Activated T-cell treated with anti-CD3 and anti-CD28 coated beads, Interleukin-2, amount 50 U/mL, for 72 hours (primary cell): ENCODE measurements around the gene LRRC8D. TPM values are rescaled to one million over a fixed set of nuclear protein-coding genes. Genes with fewer than 3 reads are reported as not detected.
"Not testable (repeated sequence)": the region's sequence is repeated elsewhere in the genome, so short reads cannot be mapped to it uniquely, and the experiment has no call there.

ENCODE experiments used
- ATAC-seq, 2 donors: fragments of 150-1000 bp; cut with Tn5 transposase; replicated peaks in 1 of 2; 2 replicates each; pipeline ENCODE4 v1.10.0; 2021; ENCODE audit warnings: moderate library complexity in 2 of 2, mild to moderate bottlenecking in 1 of 2
- DNase-seq, 2 donors: peaks; one replicate each; pipeline ENCODE4 v3.0.0; 2021 to 2022; ENCODE audit warnings: mixed read lengths in 1 of 2
- H3K27ac Mint-ChIP-seq: one replicate; pipeline ENCODE4 v1.8.0; 2022; ENCODE audit warnings: mild to moderate bottlenecking, moderate library complexity, mixed read lengths
- H3K27me3 Mint-ChIP-seq: one replicate; pipeline ENCODE4 v1.8.0; 2022; ENCODE audit warnings: low read depth, mixed read lengths
- H3K36me3 Mint-ChIP-seq, 2 donors: one replicate each; pipeline ENCODE4 v1.8.0; 2022; ENCODE audit warnings: mixed read lengths in 2 of 2, mild to moderate bottlenecking in 1 of 2; ENCODE audit not compliant: insufficient read depth in 2 of 2
- H3K4me1 Mint-ChIP-seq: one replicate; pipeline ENCODE4 v1.8.0; 2022; ENCODE audit warnings: low read depth, mixed read lengths
- H3K4me3 Mint-ChIP-seq, 2 donors: one replicate each; pipeline ENCODE4 v1.8.0; 2022; ENCODE audit warnings: mild to moderate bottlenecking in 2 of 2, mixed read lengths in 2 of 2, moderate library complexity in 2 of 2
- H3K9me3 Mint-ChIP-seq, 2 donors: one replicate each; pipeline ENCODE4 v1.8.0; 2022; ENCODE audit warnings: mixed read lengths in 2 of 2
- total RNA-seq, 2 donors: library from RNA; stranded (reverse); gene quantifications; one replicate each; pipeline ENCODE4 v1.2.3, GENCODE V29; 2022

Gene LRRC8D
- total RNA-seq, 2 donors from 2014 or later = 29.2 to 44.8 TPM

DNA sequence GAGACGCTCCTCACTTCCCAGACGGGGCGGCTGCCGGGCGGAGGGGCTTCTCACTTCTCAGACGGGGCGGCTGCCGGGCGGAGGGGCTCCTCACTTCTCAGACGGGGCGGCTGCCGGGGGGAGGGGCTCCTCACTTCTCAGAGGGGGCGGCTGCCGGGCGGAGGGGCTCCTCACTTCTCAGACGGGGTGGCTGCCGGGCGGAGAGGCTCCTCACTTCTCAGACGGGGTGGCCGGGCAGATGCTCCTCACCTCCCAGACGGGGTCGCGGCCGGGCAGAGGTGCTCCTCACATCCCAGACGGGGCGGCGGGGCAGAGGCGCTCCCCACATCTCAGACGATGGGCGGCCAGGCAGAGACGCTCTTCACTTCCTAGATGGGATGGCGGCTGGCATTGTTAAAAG lies 23.0 kb upstream of the LRRC8D start:
- DNase-seq, H3K27ac Mint-ChIP-seq, H3K4me3 Mint-ChIP-seq, H3K9me3 Mint-ChIP-seq, ATAC-seq, H3K36me3 Mint-ChIP-seq, H3K27me3 Mint-ChIP-seq: not testable (repeated sequence)
- H3K4me1 Mint-ChIP-seq = peaks cover 18% of the 10 kb centered on the region

DNA sequence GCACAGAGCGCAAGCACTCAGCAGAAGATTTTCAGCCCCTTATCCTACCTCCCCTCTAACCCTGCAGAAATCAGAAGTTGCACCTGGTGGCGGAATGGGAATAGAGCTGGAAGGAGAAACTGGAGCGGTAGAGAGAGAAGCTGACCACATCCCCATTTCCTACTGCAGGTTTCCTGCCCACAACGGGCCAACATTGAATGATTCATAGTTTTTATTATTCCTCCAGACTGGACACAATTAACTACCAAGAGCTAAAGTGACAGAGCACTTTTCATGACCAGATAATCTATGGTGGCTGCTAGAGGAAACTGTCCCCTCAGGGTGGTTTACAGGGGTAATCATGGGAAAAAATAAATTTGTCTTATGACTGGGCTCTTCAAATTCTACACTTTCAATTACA lies 21.3 kb upstream of the LRRC8D start:
- no peaks in the 10 kb centered on the region for H3K36me3 Mint-ChIP-seq
- no peak overlapping the region for H3K27ac Mint-ChIP-seq

DNA sequence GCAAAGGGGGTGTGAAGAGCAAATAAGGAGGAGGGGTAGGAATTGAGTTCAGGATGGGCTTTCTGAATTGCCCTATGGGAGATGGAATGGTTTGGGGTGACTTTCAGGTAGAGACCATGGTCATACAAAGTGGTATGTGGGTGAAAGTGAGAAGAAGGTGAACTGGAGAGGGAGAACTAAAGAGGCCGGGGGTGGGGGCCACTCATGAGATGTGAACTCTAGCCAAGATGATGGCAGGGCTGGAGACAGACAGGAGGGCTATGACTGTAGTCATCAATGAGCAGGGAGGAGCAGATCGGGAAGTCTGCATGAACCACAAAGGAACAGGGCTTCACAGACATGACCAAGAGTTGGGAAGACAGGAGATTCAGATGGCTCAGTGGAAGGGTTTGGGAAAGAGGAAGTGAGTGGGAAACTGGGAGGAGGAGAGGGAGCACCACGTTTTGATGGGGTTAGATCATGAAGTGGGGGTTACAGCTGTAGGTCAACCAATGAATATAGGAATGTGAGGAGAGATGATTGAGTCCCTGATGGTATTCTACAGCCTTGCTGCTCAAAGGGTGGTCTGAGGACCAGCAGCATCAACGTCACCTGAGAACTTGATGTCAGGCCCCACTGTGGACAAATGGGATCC lies 20.7 kb upstream of the LRRC8D start:
- DNase-seq = no peak
- no peaks in the 10 kb centered on the region for H3K27me3 Mint-ChIP-seq
- peaks cover 18% of the 10 kb centered on the region for H3K4me1 Mint-ChIP-seq
- no peak overlapping the region for H3K4me3 Mint-ChIP-seq
- H3K27ac Mint-ChIP-seq = no peak overlapping the region
- ATAC-seq = no peak
- H3K36me3 Mint-ChIP-seq = no peaks in the 10 kb centered on the region
- no peaks in the 10 kb centered on the region for H3K9me3 Mint-ChIP-seq

More for the DNA sequence above, 21.3 kb upstream of the LRRC8D start:
- Mint-ChIP-seq H3K4me1 (peaks cover 18% of the 10 kb centered on the region), H3K27me3 (no peaks in the 10 kb centered on the region), H3K9me3 (no peaks in the 10 kb centered on the region), H3K4me3 (no peak overlapping the region)
- ATAC-seq (no peak), DNase-seq (no peak)

DNA sequence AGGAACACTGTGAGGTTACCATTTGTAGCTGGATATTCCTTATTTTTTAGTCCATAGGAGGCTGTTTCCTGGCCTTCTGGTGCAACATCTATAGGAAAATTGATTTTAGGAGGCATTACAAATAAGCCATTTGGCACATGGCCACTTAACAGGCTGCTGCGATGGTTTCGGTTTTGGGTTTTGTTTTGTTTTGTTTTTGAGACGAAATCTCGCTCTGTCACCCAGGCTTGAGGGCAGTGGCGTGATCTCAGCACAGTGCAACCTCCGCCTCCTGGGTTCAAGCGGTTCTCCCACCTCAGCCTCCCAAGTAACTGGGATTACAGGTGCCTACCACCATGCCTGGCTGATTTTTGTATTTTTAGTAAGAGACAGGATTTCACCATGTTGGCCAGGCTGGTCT lies 20.1 kb upstream of the LRRC8D start:
- H3K4me1 Mint-ChIP-seq = peaks cover 18% of the 10 kb centered on the region
- H3K36me3 Mint-ChIP-seq = no peaks in the 10 kb centered on the region
- ATAC-seq (no peak), DNase-seq (no peak)
- H3K4me3 Mint-ChIP-seq = no peak overlapping the region
- H3K27ac Mint-ChIP-seq = no peak overlapping the region
- no peaks in the 10 kb centered on the region for H3K9me3 Mint-ChIP-seq
- H3K27me3 Mint-ChIP-seq = no peaks in the 10 kb centered on the region

DNA sequence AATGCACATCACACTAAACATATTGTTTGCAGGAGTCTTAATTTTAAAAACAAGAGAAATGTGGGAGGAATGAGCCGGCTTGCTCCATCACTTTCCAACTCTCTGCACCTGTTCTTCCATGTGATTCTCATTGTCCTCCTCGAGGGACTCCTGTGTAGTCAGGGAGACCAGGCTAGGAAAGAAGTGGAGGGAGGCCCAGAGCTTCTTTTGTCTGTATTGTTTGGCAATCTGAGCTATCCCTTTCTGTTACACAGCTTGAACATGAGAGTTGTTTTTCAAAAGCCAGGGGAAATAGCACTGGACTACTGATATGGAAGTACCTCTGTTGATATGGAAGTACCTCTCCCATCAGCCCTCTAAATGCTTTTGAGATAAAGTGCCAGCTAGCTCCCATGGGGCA lies 18.8 kb upstream of the LRRC8D start:
- H3K27me3 Mint-ChIP-seq = no peaks in the 10 kb centered on the region
- peaks cover 18% of the 10 kb centered on the region for H3K4me1 Mint-ChIP-seq

GRCh38 chr1:89802841-89803240 lies 18.0 kb upstream of the LRRC8D start:
- Mint-ChIP-seq H3K27ac (no peak overlapping the region), H3K27me3 (no peaks in the 10 kb centered on the region), H3K36me3 (no peaks in the 10 kb centered on the region), H3K4me3 (no peak overlapping the region), H3K9me3 (no peaks in the 10 kb centered on the region), H3K4me1 (peaks cover 18% of the 10 kb centered on the region)
- no peak for ATAC-seq
- no peak for DNase-seq

More for the DNA sequence above, 18.8 kb upstream of the LRRC8D start:
- Mint-ChIP-seq H3K9me3 (no peaks in the 10 kb centered on the region), H3K4me3 (no peak overlapping the region), H3K36me3 (no peaks in the 10 kb centered on the region), H3K27ac (no peak overlapping the region)
- no peak for ATAC-seq
- DNase-seq = no peak

- H3K36me3 Mint-ChIP-seq = no peaks in the 10 kb centered on the region
- H3K9me3 Mint-ChIP-seq = no peaks in the 10 kb centered on the region
- H3K27ac Mint-ChIP-seq = no peak overlapping the region
- H3K4me3 Mint-ChIP-seq = no peak overlapping the region
- H3K4me1 Mint-ChIP-seq = peaks cover 8% of the 10 kb centered on the region
- ATAC-seq = peak; percentile 78 to 85
- H3K27me3 Mint-ChIP-seq = peaks cover 7% of the 10 kb centered on the region
- DNase-seq = peak; percentile 84 to 87
Observed at GRCh38 chr1:89804642-89805237, 16.1 kb upstream of the LRRC8D start.

DNA sequence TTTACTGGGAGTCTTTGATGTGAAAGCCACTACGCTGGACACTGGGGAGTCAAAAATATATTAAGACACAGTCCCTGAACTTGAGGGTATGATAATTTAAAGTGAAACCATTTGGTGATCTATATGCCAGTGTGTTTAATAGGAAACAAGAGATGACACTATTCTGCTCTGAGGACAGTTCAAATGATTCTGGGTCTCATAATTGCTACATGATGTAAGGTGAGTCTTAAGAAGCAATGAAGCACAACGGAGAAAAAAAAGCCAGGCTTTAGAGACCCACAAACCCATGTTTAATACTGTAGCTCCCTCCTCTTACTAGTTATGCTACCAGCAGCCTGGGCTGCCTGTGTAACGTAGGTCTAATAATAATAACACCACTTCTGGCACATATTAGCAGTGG lies 14.2 kb upstream of the LRRC8D start:
- DNase-seq (no peak), ATAC-seq (no peak)
- H3K27me3 Mint-ChIP-seq = peaks cover 8% of the 10 kb centered on the region
- no peaks in the 10 kb centered on the region for H3K36me3 Mint-ChIP-seq
- no peak overlapping the region for H3K4me3 Mint-ChIP-seq
- no peaks in the 10 kb centered on the region for H3K9me3 Mint-ChIP-seq
- H3K4me1 Mint-ChIP-seq = no peaks in the 10 kb centered on the region
- no peak overlapping the region for H3K27ac Mint-ChIP-seq

- Mint-ChIP-seq H3K27me3 (peaks cover 8% of the 10 kb centered on the region), H3K9me3 (no peaks in the 10 kb centered on the region), H3K4me1 (no peaks in the 10 kb centered on the region), H3K27ac (no peak overlapping the region), H3K36me3 (no peaks in the 10 kb centered on the region), H3K4me3 (no peak overlapping the region)
- no peak for ATAC-seq
- no peak for DNase-seq
Observed at GRCh38 chr1:89807503-89807902, 13.3 kb upstream of the LRRC8D start.

GRCh38 chr1:89807983-89808382 lies 12.8 kb upstream of the LRRC8D start:
- DNase-seq (no peak), ATAC-seq (no peak)
- H3K27ac Mint-ChIP-seq = no peak overlapping the region
- H3K27me3 Mint-ChIP-seq = peaks cover 8% of the 10 kb centered on the region
- no peaks in the 10 kb centered on the region for H3K36me3 Mint-ChIP-seq
- H3K4me1 Mint-ChIP-seq = no peaks in the 10 kb centered on the region
- H3K9me3 Mint-ChIP-seq = no peaks in the 10 kb centered on the region
- no peak overlapping the region for H3K4me3 Mint-ChIP-seq

- H3K9me3 Mint-ChIP-seq = no peaks in the 10 kb centered on the region
- ATAC-seq = no peak
- H3K36me3 Mint-ChIP-seq = no peaks in the 10 kb centered on the region
- no peak for DNase-seq
- no peak overlapping the region for H3K4me3 Mint-ChIP-seq
- H3K27ac Mint-ChIP-seq = no peak overlapping the region
- H3K4me1 Mint-ChIP-seq = no peaks in the 10 kb centered on the region
- peaks cover 8% of the 10 kb centered on the region for H3K27me3 Mint-ChIP-seq
Observed at GRCh38 chr1:89808441-89809117, 12.3 kb upstream of the LRRC8D start.

DNA sequence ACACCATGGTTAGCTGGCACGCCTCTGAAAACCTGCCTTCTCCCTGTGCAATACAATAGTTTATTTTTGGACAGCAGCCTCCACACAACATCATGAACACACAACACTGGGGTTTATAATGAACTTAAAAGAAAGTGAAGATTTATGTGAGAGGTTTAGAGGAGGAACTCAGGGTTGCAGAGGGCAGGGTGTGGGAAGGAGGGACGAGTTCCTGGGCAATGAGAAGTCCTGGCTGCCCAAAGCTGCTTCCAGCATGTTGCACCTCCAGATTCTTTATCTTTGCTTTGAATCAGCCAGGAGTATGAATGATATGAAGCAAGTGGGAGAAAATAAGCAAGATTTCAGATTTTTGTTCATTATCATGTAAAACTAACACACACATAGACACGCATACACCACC lies 11.3 kb upstream of the LRRC8D start:
- Mint-ChIP-seq H3K9me3 (no peaks in the 10 kb centered on the region), H3K27ac (no peak overlapping the region), H3K4me3 (no peak overlapping the region), H3K36me3 (no peaks in the 10 kb centered on the region), H3K4me1 (no peaks in the 10 kb centered on the region), H3K27me3 (peaks cover 12% of the 10 kb centered on the region)
- DNase-seq = no peak
- no peak for ATAC-seq

DNA sequence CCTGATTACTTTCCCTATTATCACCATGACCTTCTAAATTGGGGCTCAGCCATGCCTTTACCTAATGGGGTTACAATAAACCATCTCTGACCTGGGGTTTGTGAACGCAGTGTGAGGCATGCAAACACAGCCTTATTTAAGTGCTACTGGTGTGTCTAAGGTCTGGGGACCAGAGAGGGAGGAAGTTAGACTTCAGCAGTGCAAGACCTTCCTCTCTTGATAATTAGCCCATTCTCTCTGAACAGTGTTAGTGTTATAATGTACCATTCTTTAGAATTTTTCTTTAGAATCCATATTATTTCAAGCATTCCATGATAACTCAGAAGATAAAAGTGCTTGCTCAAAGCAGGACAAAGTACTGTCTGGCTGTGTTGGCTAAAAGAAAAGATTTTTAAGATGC lies 10.5 kb upstream of the LRRC8D start:
- Mint-ChIP-seq H3K9me3 (no peaks in the 10 kb centered on the region), H3K4me3 (no peak overlapping the region), H3K4me1 (no peaks in the 10 kb centered on the region), H3K27me3 (peaks cover 19% of the 10 kb centered on the region), H3K27ac (no peak overlapping the region), H3K36me3 (no peaks in the 10 kb centered on the region)
- DNase-seq = no peak
- ATAC-seq = no peak
